NCI-H2171 treated with DMSO at 0.1 percent for 48 hours (cell line): ENCODE measurements around the gene MTMR1.
A peak's percentile ranks its signal among the peaks of the same experiment; 100 is the strongest.

ENCODE experiments used
- DNase-seq: peaks from one replicate; lab custom pipeline; 2025; lab: John Stamatoyannopoulos, UW

The MTMR1 gene

GRCh38 chrX:150762258-150763165 lies 69.3 kb downstream of the MTMR1 start:
- DNase-seq, result no peak

- no peak for DNase-seq
These were observed 70.2 kb downstream of the MTMR1 start for GRCh38 chrX:150763303-150763797.

- no peak for DNase-seq
These were observed 70.6 kb downstream of the MTMR1 start for GRCh38 chrX:150763810-150764209.

GRCh38 chrX:150765237-150765636 lies 72.0 kb downstream of the MTMR1 start:
- DNase-seq, result no peak

GRCh38 chrX:150765782-150766350 lies 72.7 kb downstream of the MTMR1 start:
- no peak for DNase-seq

- DNase-seq, result no peak
These were observed 73.3 kb downstream of the MTMR1 start for GRCh38 chrX:150766351-150767044.

GRCh38 chrX:150767045-150767395 lies 73.8 kb downstream of the MTMR1 start:
- DNase-seq, result no peak

- no peak for DNase-seq
These were observed 74.4 kb downstream of the MTMR1 start for GRCh38 chrX:150767475-150768131.

GRCh38 chrX:150768132-150768485 lies 74.9 kb downstream of the MTMR1 start:
- DNase-seq, result no peak

GRCh38 chrX:150768580-150769190 lies 75.5 kb downstream of the MTMR1 start:
- DNase-seq, result no peak

GRCh38 chrX:150769408-150769807 lies 76.2 kb downstream of the MTMR1 start:
- DNase-seq, result no peak

GRCh38 chrX:150770623-150771022 lies 77.4 kb downstream of the MTMR1 start:
- DNase-seq, result no peak

GRCh38 chrX:150771116-150771515 lies 77.9 kb downstream of the MTMR1 start:
- no peak for DNase-seq

GRCh38 chrX:150772150-150772970 lies 79.2 kb downstream of the MTMR1 start:
- peak; percentile 36 for DNase-seq

- no peak for DNase-seq
These were observed 79.9 kb downstream of the MTMR1 start for GRCh38 chrX:150773117-150773516.

- no peak for DNase-seq
These were observed 80.4 kb downstream of the MTMR1 start for GRCh38 chrX:150773634-150774033.

GRCh38 chrX:150774798-150775568 lies 81.8 kb downstream of the MTMR1 start:
- DNase-seq, result peak; percentile 75

- DNase-seq, result no peak
These were observed 82.6 kb downstream of the MTMR1 start for GRCh38 chrX:150775569-150776350.

GRCh38 chrX:150777328-150777992 lies 84.3 kb downstream of the MTMR1 start:
- DNase-seq, result no peak
